OCI-LY3 (cell line): ENCODE measurements around the gene RPL35A.

Experiments used
- H2AFZ ChIP-seq: fragments of 200-600, 300-600 bp; shearing (Covaris generic); 2 replicates; pipeline ENCODE4 v1.6.0; 2014; ENCODE audit warnings: antibody characterized with exemption, low read depth, low read length
- H3K27ac ChIP-seq: fragments of 200-600, 300-600 bp; sonication (generic); 2 replicates; pipeline ENCODE4 v1.5.1; 2014; ENCODE audit warnings: mild to moderate bottlenecking, low read length, moderate library complexity, mixed read lengths
- H3K27me3 ChIP-seq: fragments of 200-600, 300-600 bp; sonication (generic); 2 replicates; pipeline ENCODE4 v1.6.1; 2014; ENCODE audit warnings: low read depth, low read length, mixed read lengths
- H3K36me3 ChIP-seq: fragments of 200-600, 300-600 bp; sonication (generic); replicated peaks from 2 replicates; pipeline ENCODE3; 2014; ENCODE audit warnings: low read depth, low read length, mixed read lengths
- H3K4me1 ChIP-seq: fragments of 300-600, 200-600 bp; sonication (generic); 2 replicates; pipeline ENCODE4 v1.6.1; 2014; ENCODE audit warnings: low read length, mixed read lengths
- H3K4me2 ChIP-seq: fragments of 200-600, 300-600 bp; sonication (generic); 2 replicates; pipeline ENCODE4 v1.6.1; 2014; ENCODE audit warnings: low read length, mixed read lengths
- H3K4me3 ChIP-seq: fragments of 300-600, 200-600 bp; sonication (generic); 2 replicates; pipeline ENCODE4 v1.5.1; 2014; ENCODE audit warnings: antibody characterized with exemption, mild to moderate bottlenecking, low read length, moderate library complexity
- H3K79me2 ChIP-seq: fragments of 300-600, 200-600 bp; shearing (Covaris generic); 2 replicates; pipeline ENCODE4 v1.6.1; 2014; ENCODE audit warnings: mild to moderate bottlenecking, low read length, mixed read lengths
- H3K9ac ChIP-seq: fragments of 300-600, 200-600 bp; shearing (Covaris generic); 2 replicates; pipeline ENCODE4 v1.6.0; 2014; ENCODE audit warnings: mild to moderate bottlenecking, low read length, moderate library complexity
- H3K9me3 ChIP-seq: fragments of 200-600, 300-600 bp; shearing (Covaris generic); 2 replicates; pipeline ENCODE4 v1.6.1; 2014; ENCODE audit warnings: low read length, mixed read lengths; ENCODE audit not compliant: insufficient read depth
- H4K20me1 ChIP-seq: fragments of 200-600, 300-600 bp; sonication (generic); 2 replicates; pipeline ENCODE4 v1.6.1; 2016; ENCODE audit warnings: low read length, mixed read lengths; ENCODE audit not compliant: insufficient read depth
- EZH2phosphoT487 ChIP-seq: fragments of 200-600 bp; shearing (Covaris generic); IDR thresholded peaks from 2 replicates; pipeline ENCODE4 v1.6.1; 2018; ENCODE audit warnings: antibody characterized with exemption, mixed run types, low read depth
- TF ChIP-seq, protein P1 (sequence below): fragments of 200-600, 300-600 bp; sonication (generic); IDR thresholded peaks from 2 replicates; pipeline ENCODE4 v1.5.1; 2014; ENCODE audit warnings: antibody characterized with exemption, low read length, low read depth

RPL35A gene

DNA sequence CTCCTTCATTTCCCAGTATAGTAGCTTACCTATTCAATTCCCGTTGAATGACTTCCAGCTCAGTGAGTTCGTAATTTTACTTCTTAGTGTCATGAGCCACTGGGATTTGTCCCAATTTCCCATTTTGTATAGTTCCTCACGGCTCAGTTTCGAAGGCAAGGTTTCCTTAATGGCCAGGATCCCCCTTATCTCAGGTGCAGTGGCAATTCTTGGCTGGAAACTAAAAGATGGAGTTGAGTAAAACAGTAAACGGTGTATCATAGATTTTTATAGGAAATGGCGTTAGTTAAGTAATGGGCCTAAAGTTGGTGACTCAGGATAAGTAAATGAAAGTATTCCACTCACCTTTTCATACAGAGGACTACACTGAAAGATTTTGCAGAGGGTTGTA, 9.5 kb downstream of the RPL35A start:
- H3K4me2 ChIP-seq = peak overlapping the region; percentile 96
- H3K36me3 ChIP-seq = peaks cover 25% of the 10 kb centered on the region
- peaks cover 14% of the 10 kb centered on the region for H3K4me1 ChIP-seq
- H3K27ac ChIP-seq = peak overlapping the region; percentile 19; the same call in 1 of the 2 replicates
- TF ChIP-seq EZH2phosphoT487 = no peak
- TF ChIP-seq, protein P1, sequence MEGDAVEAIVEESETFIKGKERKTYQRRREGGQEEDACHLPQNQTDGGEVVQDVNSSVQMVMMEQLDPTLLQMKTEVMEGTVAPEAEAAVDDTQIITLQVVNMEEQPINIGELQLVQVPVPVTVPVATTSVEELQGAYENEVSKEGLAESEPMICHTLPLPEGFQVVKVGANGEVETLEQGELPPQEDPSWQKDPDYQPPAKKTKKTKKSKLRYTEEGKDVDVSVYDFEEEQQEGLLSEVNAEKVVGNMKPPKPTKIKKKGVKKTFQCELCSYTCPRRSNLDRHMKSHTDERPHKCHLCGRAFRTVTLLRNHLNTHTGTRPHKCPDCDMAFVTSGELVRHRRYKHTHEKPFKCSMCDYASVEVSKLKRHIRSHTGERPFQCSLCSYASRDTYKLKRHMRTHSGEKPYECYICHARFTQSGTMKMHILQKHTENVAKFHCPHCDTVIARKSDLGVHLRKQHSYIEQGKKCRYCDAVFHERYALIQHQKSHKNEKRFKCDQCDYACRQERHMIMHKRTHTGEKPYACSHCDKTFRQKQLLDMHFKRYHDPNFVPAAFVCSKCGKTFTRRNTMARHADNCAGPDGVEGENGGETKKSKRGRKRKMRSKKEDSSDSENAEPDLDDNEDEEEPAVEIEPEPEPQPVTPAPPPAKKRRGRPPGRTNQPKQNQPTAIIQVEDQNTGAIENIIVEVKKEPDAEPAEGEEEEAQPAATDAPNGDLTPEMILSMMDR = no peak
- peaks cover 11% of the 10 kb centered on the region; the same call in 1 of the 2 replicates for H4K20me1 ChIP-seq
- H3K9me3 ChIP-seq = no peaks in the 10 kb centered on the region
- no peaks in the 10 kb centered on the region for H3K79me2 ChIP-seq
- peak overlapping the region; percentile 85 for H3K4me3 ChIP-seq
- peak overlapping the region; percentile 54 for H3K9ac ChIP-seq
- no peaks in the 10 kb centered on the region for H3K27me3 ChIP-seq
- peak overlapping the region; percentile 71; the same call in 1 of the 2 replicates for H2AFZ ChIP-seq

DNA sequence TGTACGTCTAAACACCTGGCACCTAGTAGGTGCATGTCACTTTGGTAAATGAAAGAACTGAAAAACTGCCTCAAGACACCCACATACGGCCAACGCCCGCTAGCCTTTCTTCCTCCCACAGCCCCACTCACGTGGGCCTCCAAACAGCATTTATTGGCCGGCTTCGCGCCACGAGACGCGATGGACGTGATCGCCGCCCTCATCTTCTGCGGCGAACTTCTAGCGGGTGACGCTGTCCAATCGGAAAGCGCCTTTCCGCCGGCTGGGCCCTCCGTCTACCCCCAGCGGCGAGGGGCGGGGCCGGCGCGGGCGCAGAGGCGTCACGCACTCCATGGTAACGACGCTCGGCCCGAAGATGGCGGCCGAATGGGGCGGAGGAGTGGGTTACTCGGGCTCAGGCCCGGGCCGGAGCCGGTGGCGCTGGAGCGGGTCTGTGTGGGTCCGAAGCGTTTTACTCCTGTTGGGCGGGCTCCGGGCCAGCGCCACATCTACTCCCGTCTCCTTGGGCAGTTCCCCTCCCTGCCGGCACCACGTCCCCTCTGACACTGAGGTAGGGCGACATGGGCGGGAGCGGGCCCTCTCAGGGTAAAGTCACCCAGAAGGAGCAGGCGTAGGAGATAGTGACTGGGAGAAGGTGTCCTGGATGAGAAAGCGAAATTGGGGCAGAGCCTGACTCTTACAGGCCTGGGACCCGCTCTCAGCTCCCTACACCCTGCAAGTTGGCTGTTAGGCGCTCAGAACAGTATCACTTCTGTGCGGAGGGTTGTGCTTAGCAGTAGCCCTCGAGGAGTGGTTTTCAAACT, 10.1 kb downstream of the RPL35A start, which contains the start of gene LMLN:
TSS of gene LMLN (plus strand) at position 327 of the 803 bp plus-strand sequence. CDS start at position 356, 29 bp downstream.
- no peaks in the 10 kb centered on the region for H3K27me3 ChIP-seq
- H3K9me3 ChIP-seq = no peaks in the 10 kb centered on the region
- H4K20me1 ChIP-seq = 0 out of 2 replicates have a peak, but pooled peaks cover 5% of the 10 kb centered on the region
- H2AFZ ChIP-seq = peak within 1 kb of the TSS; percentile 76
- no peaks in the 10 kb centered on the region for H3K79me2 ChIP-seq
- peaks cover 20% of the 10 kb centered on the region for H3K36me3 ChIP-seq
- H3K27ac ChIP-seq = peak within 1 kb of the TSS; percentile 22; the same call in 1 of the 2 replicates
- H3K9ac ChIP-seq = peak within 1 kb of the TSS; percentile 65
- H3K4me3 ChIP-seq = peak within 1 kb of the TSS; percentile 85
- no peak for TF ChIP-seq EZH2phosphoT487
- TF ChIP-seq, protein P1 = no peak
- H3K4me2 ChIP-seq = peak within 1 kb of the TSS; percentile 96
- peaks cover 14% of the 10 kb centered on the region for H3K4me1 ChIP-seq

DNA sequence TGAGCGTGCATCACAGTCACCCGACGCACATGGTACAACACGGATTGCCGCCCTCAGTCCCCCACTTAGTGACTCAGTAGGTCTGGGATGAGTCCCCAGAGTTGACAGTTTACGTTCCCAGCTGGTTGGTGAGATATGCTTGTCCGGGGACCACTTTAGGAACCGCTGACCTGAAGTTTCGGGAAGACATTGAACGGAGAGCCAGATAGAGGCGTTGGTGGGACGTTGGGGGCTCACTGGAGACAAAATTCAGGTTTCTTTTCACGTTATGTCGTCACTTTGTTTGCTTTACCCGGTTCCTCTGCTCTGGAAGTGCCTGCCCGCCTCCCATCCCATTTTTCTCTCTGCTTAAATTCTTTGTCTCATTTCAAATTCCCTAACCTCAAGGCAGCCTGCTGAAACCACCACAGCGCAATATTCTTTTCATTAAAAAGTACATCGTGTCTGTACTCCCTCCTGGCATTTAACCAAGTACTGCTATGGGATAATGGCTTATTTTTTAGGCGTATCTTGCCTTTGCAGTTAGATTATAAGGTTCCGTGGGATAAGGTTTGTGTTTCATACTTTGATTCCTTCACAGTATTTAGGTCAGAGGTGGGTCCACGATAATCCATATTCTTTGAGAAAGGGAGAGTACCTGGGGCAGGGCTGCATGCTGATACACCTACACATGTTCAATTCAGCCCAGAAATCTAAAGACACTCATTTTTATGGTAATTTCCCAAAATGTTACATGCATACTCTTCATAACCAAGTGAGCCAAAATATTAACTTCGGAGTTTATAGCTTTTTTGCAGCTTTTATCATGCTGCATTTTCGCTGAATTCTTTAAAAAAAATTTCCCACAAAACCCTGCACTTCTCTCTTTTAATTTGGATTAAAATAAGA, 10.9 kb downstream of the RPL35A start:
- peak overlapping the region; percentile 85 for H3K4me3 ChIP-seq
- peak overlapping the region; percentile 65 for H3K9ac ChIP-seq
- H3K27ac ChIP-seq = peak overlapping the region; percentile 22; the same call in 1 of the 2 replicates
- no peaks in the 10 kb centered on the region for H3K9me3 ChIP-seq
- TF ChIP-seq, protein P1 = no peak
- TF ChIP-seq EZH2phosphoT487 = no peak
- peaks cover 14% of the 10 kb centered on the region for H3K36me3 ChIP-seq
- H4K20me1 ChIP-seq = no peaks in the 10 kb centered on the region
- H3K79me2 ChIP-seq = no peaks in the 10 kb centered on the region
- H3K4me2 ChIP-seq = peak overlapping the region; percentile 93
- peak overlapping the region; percentile 76 for H2AFZ ChIP-seq
- H3K4me1 ChIP-seq = peaks cover 14% of the 10 kb centered on the region
- no peaks in the 10 kb centered on the region for H3K27me3 ChIP-seq
